T-helper 1 cell treated with Interleukin-12 subunit alpha and Interleukin-12 subunit beta and Interleukin-4 antibody, amounts not matched to agents 30 μg/mL and 1 μg/mL, for 36 hours (primary cell): Measurements from ENCODE around the gene NEGR1.

ENCODE experiments used
- H3K27ac Mint-ChIP-seq: one replicate; pipeline ENCODE4 v1.8.0; 2021; ENCODE audit warnings: mild to moderate bottlenecking, mixed read lengths
- H3K27me3 Mint-ChIP-seq: one replicate; pipeline ENCODE4 v1.8.0; 2021; ENCODE audit warnings: low read depth, mixed read lengths
- H3K36me3 Mint-ChIP-seq: one replicate; pipeline ENCODE4 v1.8.0; 2021; ENCODE audit warnings: low read depth, mixed read lengths
- H3K4me1 Mint-ChIP-seq: one replicate; pipeline ENCODE4 v1.8.0; 2021; ENCODE audit warnings: low read depth, mixed read lengths
- H3K4me3 Mint-ChIP-seq: one replicate; pipeline ENCODE4 v1.8.0; 2021; ENCODE audit warnings: mild to moderate bottlenecking, moderate library complexity, mixed read lengths
- H3K9me3 Mint-ChIP-seq: one replicate; pipeline ENCODE4 v1.8.0; 2021; ENCODE audit warnings: mixed read lengths

NEGR1 gene

DNA sequence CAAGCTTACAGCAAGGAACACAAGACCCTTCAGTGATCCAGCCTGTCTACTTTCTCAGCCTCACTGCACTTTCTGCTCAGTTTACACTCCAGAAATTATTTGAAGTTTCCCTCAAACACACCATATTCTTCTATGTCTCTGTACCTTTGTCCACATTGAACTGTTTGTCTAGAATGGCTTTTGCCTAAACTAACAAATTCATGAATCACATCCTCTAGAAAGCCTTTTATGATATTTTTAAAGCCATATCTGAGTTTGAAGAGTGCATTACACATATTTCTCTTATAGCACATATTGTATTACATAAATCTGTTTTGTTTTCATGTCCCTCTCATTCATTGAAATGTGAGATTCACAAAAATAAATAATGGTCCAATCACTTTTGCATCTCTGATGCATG is 755.5 kb downstream of the NEGR1 start:
- Mint-ChIP-seq H3K4me1 (no peaks in the 10 kb centered on the region), H3K9me3 (no peaks in the 10 kb centered on the region), H3K27me3 (no peaks in the 10 kb centered on the region), H3K27ac (no peak overlapping the region), H3K36me3 (no peaks in the 10 kb centered on the region), H3K4me3 (no peak overlapping the region)

DNA sequence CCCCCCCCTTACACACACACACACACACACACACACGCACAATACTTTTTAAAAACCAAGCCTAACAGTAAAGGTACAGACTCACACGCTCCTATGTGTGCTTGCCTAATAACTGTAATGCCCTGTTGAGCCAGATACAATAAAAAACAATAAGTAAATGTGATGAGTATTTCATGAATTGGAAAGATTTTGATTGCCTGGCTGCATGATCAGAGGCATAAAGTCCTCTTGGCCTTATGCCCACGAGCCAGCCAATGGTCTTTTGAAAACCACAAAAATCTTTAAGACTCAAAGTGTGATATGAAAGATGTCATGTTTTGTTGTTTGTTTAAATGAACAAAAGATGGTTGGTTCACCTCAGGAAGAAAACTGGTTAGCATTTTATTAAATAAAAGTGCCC is 759.6 kb downstream of the NEGR1 start:
- Mint-ChIP-seq H3K9me3 (no peaks in the 10 kb centered on the region), H3K27ac (no peak overlapping the region), H3K27me3 (no peaks in the 10 kb centered on the region), H3K4me3 (no peak overlapping the region), H3K36me3 (no peaks in the 10 kb centered on the region), H3K4me1 (no peaks in the 10 kb centered on the region)

DNA sequence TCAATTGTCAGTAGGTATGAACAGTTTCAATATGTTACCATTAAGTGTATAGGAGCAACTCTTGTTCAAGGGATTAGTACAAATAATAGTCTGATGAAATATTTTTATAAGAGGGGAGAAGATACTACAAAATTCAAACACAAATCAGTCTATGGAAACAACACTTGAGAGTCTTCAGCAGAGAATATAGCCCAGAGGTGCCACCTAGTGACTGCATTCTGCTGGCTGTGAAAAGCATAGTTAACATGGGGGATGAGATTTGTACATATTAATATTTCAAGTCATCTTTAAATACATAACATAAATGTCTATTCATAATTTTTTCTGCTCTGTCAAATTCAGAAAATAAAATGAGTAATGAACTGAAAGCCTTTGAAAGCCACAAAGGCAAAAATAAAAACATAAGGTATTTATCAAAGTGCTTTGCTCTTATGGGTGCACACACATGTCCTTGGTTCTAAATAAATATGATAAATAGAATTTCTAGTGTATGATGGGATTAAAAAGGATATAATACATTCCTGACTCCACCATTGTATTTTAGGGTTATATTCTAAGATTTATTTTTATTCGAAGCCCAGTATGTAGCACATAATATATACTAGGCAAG is 760.6 kb downstream of the NEGR1 start:
- H3K4me1 Mint-ChIP-seq = no peaks in the 10 kb centered on the region
- H3K4me3 Mint-ChIP-seq = no peak overlapping the region
- H3K27ac Mint-ChIP-seq = no peak overlapping the region
- H3K27me3 Mint-ChIP-seq = no peaks in the 10 kb centered on the region
- H3K36me3 Mint-ChIP-seq = no peaks in the 10 kb centered on the region
- no peaks in the 10 kb centered on the region for H3K9me3 Mint-ChIP-seq

GRCh38 chr1:71511505-71511904 is 770.8 kb downstream of the NEGR1 start:
- peaks cover 4% of the 10 kb centered on the region for H3K9me3 Mint-ChIP-seq
- no peak overlapping the region for H3K27ac Mint-ChIP-seq
- no peaks in the 10 kb centered on the region for H3K36me3 Mint-ChIP-seq
- H3K4me3 Mint-ChIP-seq = no peak overlapping the region
- H3K4me1 Mint-ChIP-seq = no peaks in the 10 kb centered on the region
- no peaks in the 10 kb centered on the region for H3K27me3 Mint-ChIP-seq

DNA sequence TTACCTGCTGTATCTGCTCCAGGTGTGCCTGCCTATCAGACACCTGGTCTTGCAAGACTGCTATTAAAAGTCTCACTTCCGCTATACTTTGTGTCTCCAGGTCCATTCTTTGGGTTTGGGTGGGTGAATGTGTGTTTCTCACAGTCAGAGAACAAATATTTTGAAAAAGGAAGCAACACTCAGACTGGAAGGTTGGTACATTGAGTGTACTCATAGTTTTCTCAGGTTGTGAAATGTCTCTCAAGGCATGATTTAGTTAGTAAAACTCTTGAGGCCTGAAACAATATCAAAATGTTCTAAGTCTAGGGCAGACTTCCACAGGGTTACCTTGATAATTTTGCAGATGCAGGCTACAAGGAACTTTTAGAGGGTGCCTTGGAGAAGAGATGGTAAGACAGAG is 771.6 kb downstream of the NEGR1 start:
- Mint-ChIP-seq H3K9me3 (peaks cover 4% of the 10 kb centered on the region), H3K4me3 (no peak overlapping the region), H3K36me3 (no peaks in the 10 kb centered on the region), H3K27ac (no peak overlapping the region), H3K4me1 (no peaks in the 10 kb centered on the region), H3K27me3 (no peaks in the 10 kb centered on the region)

DNA sequence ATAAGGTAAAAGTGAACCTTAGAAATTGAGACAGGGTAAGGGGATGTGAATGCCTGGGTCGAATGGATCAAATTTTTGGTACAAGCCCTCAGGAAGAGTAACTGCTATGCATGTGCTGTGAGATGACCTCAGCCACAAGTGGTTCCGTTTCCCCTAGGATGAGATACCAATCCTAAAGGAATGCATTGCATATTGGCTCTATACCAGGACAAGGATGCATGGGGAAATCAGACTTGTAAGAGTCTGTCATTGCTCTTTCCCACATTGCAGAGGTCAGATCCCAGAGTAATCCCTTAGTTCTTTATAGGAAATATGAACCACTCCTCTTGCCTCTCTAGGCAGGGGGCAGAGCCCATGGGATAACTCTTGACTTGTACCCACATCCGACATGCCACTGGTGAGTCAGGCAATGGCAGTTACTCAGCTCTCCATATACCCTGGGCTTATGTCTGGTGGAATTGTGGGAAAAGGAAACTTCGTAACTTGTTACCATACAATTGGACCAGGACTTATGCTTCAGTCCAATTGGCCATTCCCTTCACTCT is 773.2 kb downstream of the NEGR1 start:
- no peaks in the 10 kb centered on the region for H3K27me3 Mint-ChIP-seq
- no peaks in the 10 kb centered on the region for H3K4me1 Mint-ChIP-seq
- H3K27ac Mint-ChIP-seq = no peak overlapping the region
- no peak overlapping the region for H3K4me3 Mint-ChIP-seq
- peaks cover 4% of the 10 kb centered on the region for H3K9me3 Mint-ChIP-seq
- H3K36me3 Mint-ChIP-seq = no peaks in the 10 kb centered on the region

DNA sequence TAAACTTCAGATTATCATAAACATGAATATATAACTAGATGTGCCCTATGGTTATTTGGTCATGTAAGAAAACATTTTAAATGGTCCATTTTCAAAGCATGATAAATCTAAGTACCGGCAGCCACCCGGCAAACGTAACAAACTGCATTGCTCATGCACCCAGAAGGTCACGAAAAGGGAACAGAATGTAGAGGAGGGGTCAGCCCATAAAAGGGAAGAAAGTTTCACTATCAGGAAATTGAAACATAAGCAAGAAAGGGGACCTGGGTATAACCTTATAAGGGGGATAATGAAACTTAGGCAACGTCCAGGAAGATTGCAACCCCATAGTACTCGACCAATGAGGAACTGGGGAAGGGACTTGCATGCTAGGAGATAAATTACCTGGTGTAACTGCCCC is 780.3 kb downstream of the NEGR1 start:
- H3K4me3 Mint-ChIP-seq = no peak overlapping the region
- no peaks in the 10 kb centered on the region for H3K27me3 Mint-ChIP-seq

DNA sequence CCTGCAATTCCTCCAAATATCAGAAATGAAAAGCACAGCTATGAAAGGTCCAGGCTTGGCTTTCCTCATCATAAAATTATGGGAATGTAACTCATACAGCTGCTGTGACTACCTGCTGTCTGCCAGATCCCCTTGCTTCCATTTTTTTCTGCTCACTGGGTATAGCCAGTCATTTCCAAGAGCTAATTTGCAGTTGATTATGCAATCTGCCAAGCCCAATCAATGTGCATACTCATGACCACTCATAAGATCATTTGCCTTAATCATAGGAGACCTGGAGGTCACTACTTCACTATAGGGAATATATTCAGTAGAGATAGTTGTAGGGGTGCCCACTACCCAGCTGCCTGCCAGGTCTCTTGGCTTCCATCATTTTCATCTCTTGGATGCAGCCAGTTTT is 783.8 kb downstream of the NEGR1 start:
- no peak overlapping the region for H3K4me3 Mint-ChIP-seq
- no peaks in the 10 kb centered on the region for H3K4me1 Mint-ChIP-seq
- no peaks in the 10 kb centered on the region for H3K9me3 Mint-ChIP-seq
- no peaks in the 10 kb centered on the region for H3K27me3 Mint-ChIP-seq
- no peak overlapping the region for H3K27ac Mint-ChIP-seq
- H3K36me3 Mint-ChIP-seq = no peaks in the 10 kb centered on the region

More for the DNA sequence above, 780.3 kb downstream of the NEGR1 start:
- no peaks in the 10 kb centered on the region for H3K36me3 Mint-ChIP-seq
- H3K4me1 Mint-ChIP-seq = no peaks in the 10 kb centered on the region
- H3K9me3 Mint-ChIP-seq = no peaks in the 10 kb centered on the region
- H3K27ac Mint-ChIP-seq = no peak overlapping the region

DNA sequence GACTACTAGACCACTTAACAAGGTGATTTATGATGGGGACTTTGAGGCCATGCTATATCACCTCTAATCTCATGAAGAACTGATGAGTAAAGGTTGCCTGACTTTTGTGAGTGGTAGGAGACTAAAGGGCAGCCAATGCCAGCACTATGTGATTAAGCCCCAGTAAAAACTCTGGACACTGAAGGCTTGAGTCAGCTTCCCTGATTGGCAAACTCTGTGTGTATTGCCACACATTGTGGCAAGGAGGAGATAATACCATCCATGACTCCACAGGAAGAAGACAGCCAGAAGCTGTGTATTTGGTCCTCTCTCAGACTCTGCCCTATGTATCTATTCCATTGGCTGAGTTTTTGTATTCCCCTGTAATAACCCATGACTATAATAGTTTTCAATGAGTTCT is 788.2 kb downstream of the NEGR1 start:
- no peak overlapping the region for H3K27ac Mint-ChIP-seq
- no peaks in the 10 kb centered on the region for H3K9me3 Mint-ChIP-seq
- no peak overlapping the region for H3K4me3 Mint-ChIP-seq
- no peaks in the 10 kb centered on the region for H3K27me3 Mint-ChIP-seq
- no peaks in the 10 kb centered on the region for H3K4me1 Mint-ChIP-seq
- no peaks in the 10 kb centered on the region for H3K36me3 Mint-ChIP-seq

- no peaks in the 10 kb centered on the region for H3K9me3 Mint-ChIP-seq
- H3K36me3 Mint-ChIP-seq = no peaks in the 10 kb centered on the region
- H3K27ac Mint-ChIP-seq = no peak overlapping the region
- H3K4me1 Mint-ChIP-seq = no peaks in the 10 kb centered on the region
- H3K27me3 Mint-ChIP-seq = no peaks in the 10 kb centered on the region
- no peak overlapping the region for H3K4me3 Mint-ChIP-seq
Observed at GRCh38 chr1:71492298-71493041, 789.9 kb downstream of the NEGR1 start.

GRCh38 chr1:71490432-71490831 is 791.9 kb downstream of the NEGR1 start:
- no peak overlapping the region for H3K4me3 Mint-ChIP-seq
- no peaks in the 10 kb centered on the region for H3K9me3 Mint-ChIP-seq
- H3K4me1 Mint-ChIP-seq = no peaks in the 10 kb centered on the region
- H3K36me3 Mint-ChIP-seq = no peaks in the 10 kb centered on the region
- H3K27me3 Mint-ChIP-seq = no peaks in the 10 kb centered on the region
- no peak overlapping the region for H3K27ac Mint-ChIP-seq

DNA sequence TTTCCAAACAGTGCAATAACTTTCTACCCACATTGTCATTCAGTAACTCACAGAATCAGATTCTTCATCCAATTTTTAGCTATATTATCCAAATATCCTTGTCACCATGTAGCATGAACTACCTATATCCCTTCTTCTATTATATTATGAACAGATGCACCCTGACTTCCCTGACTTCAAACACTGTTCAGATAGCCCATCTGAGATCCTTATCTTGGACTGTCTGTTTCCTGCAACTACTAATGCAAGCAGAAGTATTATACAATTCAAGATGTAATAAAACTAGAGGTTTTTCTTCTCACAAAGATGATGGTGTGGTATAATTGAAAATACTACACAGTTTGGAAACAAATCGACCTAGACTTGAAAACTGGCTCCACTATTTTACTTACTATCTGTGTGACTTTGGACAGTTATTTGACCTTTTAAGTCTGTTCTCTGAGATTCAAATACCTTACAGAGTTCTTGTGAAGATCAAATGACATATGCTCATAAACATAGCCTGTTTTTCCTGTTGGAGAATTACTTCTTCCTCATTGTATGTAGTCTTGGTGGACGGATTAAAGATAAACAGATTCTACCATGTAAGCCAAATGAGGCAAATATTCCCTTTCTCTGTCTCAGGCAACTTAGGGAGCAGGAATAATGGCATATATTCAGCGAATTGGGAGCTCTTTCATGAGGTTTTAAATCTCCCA is 793.6 kb downstream of the NEGR1 start:
- Mint-ChIP-seq H3K4me3 (no peak overlapping the region), H3K36me3 (no peaks in the 10 kb centered on the region), H3K9me3 (no peaks in the 10 kb centered on the region), H3K27ac (no peak overlapping the region), H3K27me3 (no peaks in the 10 kb centered on the region), H3K4me1 (no peaks in the 10 kb centered on the region)

- H3K9me3 Mint-ChIP-seq = no peaks in the 10 kb centered on the region
- H3K4me1 Mint-ChIP-seq = no peaks in the 10 kb centered on the region
- H3K4me3 Mint-ChIP-seq = no peak overlapping the region
- no peaks in the 10 kb centered on the region for H3K27me3 Mint-ChIP-seq
- no peaks in the 10 kb centered on the region for H3K36me3 Mint-ChIP-seq
- no peak overlapping the region for H3K27ac Mint-ChIP-seq
Observed at GRCh38 chr1:71473331-71473730, 809.0 kb downstream of the NEGR1 start.

GRCh38 chr1:71465093-71465492 is 817.2 kb downstream of the NEGR1 start:
- Mint-ChIP-seq H3K4me3 (no peak overlapping the region), H3K27ac (no peak overlapping the region), H3K36me3 (no peaks in the 10 kb centered on the region), H3K9me3 (no peaks in the 10 kb centered on the region), H3K27me3 (no peaks in the 10 kb centered on the region), H3K4me1 (no peaks in the 10 kb centered on the region)

DNA sequence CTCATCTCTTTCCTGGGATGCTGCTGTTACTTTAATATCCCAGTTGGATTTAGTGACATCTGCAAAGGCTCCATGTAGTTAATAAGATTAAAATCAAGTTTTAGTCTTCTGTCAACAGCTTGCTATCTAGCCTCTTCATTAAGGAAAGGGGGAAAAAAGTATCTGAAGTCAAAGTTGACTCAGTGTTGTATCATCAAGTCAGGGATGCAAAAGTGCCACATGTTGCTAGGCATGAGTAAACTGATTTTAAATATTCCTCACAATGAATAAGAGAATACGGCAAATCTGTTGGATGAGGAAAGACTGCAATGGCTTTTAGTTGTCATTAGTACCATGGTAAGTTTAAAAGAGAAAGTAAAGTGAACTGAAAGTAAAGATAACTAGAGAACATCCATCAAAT is 818.3 kb downstream of the NEGR1 start:
- no peak overlapping the region for H3K27ac Mint-ChIP-seq
- no peak overlapping the region for H3K4me3 Mint-ChIP-seq
- no peaks in the 10 kb centered on the region for H3K4me1 Mint-ChIP-seq
- no peaks in the 10 kb centered on the region for H3K27me3 Mint-ChIP-seq
- H3K36me3 Mint-ChIP-seq = no peaks in the 10 kb centered on the region
- no peaks in the 10 kb centered on the region for H3K9me3 Mint-ChIP-seq
